NCI-H2196 treated with DMSO at 0.1 percent for 48 hours (cell line): Measurements from ENCODE around the gene CDH26.
A peak's percentile ranks its signal among the peaks of the same experiment; 100 is the strongest.

Source experiments
- DNase-seq: peaks from one replicate; lab custom pipeline; 2025; ENCODE audit not compliant: unreplicated experiment; lab: John Stamatoyannopoulos, UW

Gene CDH26

DNA sequence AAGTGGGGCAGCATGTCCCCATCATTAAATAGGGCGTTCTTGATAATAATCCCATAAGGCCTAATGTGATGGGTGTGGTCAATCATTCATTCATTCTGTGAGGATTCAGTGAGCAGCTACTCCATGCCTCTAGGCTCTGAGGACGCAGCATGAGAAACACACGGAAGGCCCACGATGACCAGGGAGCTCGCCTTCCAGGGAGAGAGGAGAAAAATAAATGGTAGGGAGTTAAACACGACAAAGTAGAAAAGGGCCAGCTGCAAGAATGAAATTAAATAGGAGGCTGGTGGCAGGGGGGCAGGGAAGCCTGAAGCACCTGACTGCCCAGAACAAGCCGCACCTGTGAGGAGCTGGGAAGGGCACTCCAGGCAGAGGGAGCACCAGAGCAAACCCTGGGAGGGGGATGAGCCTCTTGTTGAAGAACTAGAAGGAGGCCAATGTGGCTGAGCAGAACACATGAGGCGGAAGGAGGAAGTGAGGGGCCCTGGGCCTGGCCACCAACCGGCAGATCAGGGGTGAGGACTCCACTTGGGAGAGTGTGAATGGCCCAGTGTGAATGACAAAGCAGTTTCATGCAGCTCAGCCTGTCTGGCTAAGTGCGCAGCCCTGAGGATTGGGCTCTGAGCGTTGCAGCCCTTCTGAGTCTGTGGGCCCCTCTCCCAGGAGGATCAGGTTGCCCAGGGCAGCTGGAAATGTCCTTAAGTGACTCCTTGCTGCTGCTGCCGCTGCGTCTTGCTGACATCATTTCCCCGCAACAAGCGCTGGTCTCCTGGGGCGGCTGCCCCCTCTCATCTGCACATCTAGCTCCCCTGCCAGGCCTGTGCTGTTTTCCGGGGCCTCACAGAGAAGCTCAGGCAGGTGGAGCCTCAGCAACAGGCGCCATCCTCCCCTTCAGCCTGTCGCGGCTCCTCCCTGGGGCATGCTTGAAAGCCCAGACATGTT lies 99.9 kb downstream of the CDH26 start:
- peak; percentile 98 for DNase-seq

DNA sequence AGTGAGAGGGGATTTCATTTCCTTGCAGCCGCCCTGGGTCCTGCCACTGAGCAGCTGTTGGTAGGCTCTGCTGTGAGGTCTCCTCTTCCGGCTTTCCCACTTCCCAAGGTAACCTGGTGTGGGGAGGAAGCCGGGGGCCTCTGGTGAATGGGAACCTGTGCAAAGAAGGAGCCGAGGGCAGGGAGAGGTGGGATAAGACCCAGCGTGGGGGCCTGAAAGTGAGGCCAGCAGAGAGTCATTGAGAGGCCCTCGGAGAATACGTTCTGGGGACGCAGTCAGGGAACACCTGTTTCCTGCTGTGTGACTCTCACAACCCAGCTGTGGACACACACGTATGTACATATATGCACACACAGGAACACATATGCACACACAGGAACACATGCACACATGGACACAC lies 100.7 kb downstream of the CDH26 start:
- no peak for DNase-seq

DNA sequence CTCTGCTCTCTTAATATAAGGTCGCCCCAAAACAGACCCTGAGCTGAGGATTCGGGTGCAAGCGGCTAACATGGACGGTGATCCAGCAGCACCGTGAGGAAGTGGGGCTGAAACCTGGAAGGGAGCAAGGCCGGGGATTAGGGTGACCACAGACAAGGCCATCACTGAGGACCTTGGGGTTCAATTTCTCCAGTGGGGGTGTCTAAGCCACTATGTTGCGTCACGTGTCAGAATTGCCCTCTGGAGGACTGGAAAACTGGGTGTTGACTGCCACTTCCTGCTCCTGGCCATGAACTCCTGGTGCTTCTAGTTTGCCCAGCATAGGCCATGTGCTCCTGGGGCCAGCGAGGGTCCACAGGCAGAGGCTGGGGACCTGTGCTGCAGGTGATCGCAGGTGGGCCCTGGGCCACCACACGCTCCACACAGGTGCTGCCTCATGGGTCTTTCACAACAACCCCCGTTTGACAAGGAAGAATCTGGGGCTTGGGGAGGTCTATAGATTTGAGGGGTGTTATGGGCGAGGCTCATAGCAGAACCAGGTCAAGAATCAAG lies 101.9 kb downstream of the CDH26 start:
- no peak for DNase-seq

DNA sequence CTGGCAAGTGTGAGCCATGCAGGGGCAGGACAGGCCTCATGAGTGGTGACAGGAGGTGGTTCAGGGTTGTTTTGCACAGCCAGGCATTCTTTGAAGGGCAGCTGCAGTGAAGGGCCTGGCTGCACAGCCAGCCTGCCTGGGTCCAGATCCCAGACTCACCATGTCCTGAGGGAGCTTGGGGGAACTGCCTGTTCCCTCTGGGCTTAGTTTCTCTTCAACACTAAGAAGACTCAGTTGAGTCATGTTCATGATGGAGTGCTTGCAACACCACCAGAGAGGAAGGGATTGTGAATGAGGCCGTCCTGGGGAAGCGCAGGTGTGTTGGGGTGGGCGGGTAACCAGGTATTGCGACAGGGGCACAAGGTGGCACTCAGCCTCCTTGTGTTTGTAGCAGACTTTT lies 102.4 kb downstream of the CDH26 start:
- no peak for DNase-seq

DNA sequence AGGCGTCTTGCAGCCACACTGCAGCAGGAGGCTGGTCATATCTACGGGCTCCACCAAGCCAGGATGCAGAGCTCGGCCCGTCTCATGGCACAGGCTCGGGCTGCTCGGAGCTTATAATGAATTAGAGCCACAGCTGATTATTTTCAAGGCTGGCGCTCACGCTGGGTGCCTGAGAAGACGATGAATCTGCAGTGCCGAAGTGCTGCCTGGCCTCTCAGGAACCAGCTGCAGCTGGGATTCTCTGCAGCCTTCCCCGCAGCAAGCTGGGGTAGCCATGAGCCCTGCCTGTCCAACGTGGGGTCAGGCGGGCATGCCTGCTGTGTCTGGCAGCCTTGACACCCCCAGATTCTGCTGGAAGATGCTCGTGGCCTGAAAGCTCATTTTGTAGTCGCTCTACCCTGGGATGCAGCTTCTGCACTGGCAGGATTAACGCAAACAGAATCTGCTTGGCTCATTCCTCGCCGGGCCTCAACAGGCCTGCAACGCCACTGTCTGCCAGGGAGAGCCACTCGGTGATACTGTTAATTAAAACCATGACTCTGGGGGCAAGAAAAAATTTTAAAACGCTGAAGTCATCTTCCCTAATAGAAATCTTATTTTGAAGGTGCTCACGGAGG lies 104.3 kb downstream of the CDH26 start:
- no peak for DNase-seq

DNA sequence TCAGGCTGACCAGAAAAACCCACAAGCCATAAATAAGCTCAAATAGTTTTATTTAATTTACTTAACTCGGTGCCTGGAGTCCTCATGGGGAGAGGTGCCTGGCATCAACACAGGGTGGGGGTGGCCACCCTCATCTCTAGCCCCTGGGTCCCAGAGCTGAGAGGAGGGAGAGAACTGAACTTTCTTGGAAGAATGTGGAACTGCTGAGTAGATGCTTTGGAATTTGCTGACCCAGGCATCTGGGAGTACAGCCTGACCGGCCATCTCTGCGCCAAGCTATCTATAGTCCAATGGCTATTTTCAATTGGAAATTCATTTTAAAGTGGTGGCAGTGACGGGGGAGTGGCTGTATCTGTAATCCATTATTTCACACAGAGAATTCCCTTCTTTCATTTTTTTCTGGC lies 104.8 kb downstream of the CDH26 start:
- DNase-seq: no peak

- no peak for DNase-seq
Measured at GRCh38 chr20:60063739-60064380, 105.6 kb downstream of the CDH26 start.
